HL-60 (cell line): ENCODE data around the gene GPR146.

Experiments used
- DNase-seq, 2 experiments: peaks; one replicate each; pipeline ENCODE4 v3.0.0-alpha.2; 2010 to 2020; ENCODE audit warnings: low read depth in 1 of 2, low spot score in 1 of 2
- H3K27ac ChIP-seq: fragments of 250-450 bp; sonication (Bioruptor Pico); replicated peaks from 2 replicates; pipeline ENCODE4 v1.5.1; 2020; ENCODE audit warnings: mild to moderate bottlenecking, moderate library complexity
- H3K27me3 ChIP-seq: fragments of 250-450 bp; sonication (Bioruptor Pico); 2 replicates; pipeline ENCODE4 v1.5.1; 2021; ENCODE audit warnings: mild to moderate bottlenecking, moderate library complexity; ENCODE audit not compliant: insufficient read depth, poor library complexity, severe bottlenecking
- H3K4me3 ChIP-seq: replicated peaks from 2 replicates; pipeline ENCODE4 v1.5.1; 2011; ENCODE audit warnings: mild to moderate bottlenecking, control low read depth, low read length; ENCODE audit not compliant: insufficient read depth
- GABPA ChIP-seq: IDR thresholded peaks from 2 replicates; pipeline ENCODE4 v1.6.1; 2012; ENCODE audit warnings: low read depth
- POLR2AphosphoS5 ChIP-seq: IDR thresholded peaks from 2 replicates; pipeline ENCODE4 v1.6.1; 2012; ENCODE audit warnings: low read depth
- SPI1 ChIP-seq: IDR thresholded peaks from 2 replicates; pipeline ENCODE4 v1.6.1; 2012; ENCODE audit warnings: low read depth, mild to moderate bottlenecking, borderline replicate concordance
- TF ChIP-seq, protein P1 (sequence below): IDR thresholded peaks from 2 replicates; pipeline ENCODE4 v1.6.1; 2012; ENCODE audit warnings: low read depth; ENCODE audit not compliant: insufficient replicate concordance
- TF ChIP-seq, protein P2 (sequence below): IDR thresholded peaks from one replicate; pipeline ENCODE4 v1.5.1; 2011; ENCODE audit warnings: low read length, control low read depth, inconsistent platforms; ENCODE audit not compliant: insufficient read depth

Gene GPR146

DNA sequence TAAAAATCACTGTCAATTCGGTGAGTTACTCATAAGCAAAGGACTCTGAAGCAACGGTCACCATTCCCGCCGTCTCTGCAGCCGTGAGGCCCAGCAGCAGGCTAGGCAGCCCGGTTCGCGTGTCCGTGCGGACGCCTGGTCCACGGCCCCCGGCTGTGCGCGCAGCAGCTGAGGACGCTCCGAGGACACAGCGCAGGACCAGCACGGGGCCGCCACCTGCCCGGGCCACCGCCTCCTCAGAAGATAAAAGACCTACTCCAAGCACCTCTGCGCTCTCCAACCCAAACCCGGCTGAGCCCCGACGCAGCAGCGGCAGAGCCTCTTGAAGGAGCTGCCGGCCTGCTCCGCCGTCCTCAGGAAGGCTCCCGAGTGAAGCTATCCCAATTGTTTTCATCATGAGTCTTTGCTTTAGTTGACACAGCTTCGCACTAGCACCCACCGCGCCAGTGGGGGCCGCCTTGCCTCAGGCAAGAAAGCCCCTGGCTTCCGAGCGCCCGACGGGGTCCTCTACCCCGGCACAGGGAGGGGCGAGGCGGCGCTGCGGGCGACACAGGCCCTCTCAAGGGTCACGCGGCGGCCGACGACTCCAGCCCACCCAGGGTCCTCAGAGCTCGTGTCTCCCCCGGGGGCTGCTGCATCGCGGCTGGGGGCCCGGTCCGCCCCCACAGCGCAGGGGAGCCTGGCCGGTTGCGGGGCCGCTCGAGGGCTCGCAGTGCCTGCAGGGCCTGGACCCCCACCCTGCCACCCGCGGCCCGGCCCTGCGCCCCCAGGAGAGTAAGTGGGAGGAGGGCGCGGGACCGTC is 16.9 kb upstream of the GPR146 start:
- Histone ChIP-seq H3K27me3 (no peaks in the 10 kb centered on the region), H3K27ac (peak overlapping the region; percentile 56), H3K4me3 (peak overlapping the region; percentile 62)
- DNase-seq = no peak
- TF ChIP-seq, protein P1, sequence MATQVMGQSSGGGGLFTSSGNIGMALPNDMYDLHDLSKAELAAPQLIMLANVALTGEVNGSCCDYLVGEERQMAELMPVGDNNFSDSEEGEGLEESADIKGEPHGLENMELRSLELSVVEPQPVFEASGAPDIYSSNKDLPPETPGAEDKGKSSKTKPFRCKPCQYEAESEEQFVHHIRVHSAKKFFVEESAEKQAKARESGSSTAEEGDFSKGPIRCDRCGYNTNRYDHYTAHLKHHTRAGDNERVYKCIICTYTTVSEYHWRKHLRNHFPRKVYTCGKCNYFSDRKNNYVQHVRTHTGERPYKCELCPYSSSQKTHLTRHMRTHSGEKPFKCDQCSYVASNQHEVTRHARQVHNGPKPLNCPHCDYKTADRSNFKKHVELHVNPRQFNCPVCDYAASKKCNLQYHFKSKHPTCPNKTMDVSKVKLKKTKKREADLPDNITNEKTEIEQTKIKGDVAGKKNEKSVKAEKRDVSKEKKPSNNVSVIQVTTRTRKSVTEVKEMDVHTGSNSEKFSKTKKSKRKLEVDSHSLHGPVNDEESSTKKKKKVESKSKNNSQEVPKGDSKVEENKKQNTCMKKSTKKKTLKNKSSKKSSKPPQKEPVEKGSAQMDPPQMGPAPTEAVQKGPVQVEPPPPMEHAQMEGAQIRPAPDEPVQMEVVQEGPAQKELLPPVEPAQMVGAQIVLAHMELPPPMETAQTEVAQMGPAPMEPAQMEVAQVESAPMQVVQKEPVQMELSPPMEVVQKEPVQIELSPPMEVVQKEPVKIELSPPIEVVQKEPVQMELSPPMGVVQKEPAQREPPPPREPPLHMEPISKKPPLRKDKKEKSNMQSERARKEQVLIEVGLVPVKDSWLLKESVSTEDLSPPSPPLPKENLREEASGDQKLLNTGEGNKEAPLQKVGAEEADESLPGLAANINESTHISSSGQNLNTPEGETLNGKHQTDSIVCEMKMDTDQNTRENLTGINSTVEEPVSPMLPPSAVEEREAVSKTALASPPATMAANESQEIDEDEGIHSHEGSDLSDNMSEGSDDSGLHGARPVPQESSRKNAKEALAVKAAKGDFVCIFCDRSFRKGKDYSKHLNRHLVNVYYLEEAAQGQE = no peak
- TF ChIP-seq POLR2AphosphoS5 (no peak), SPI1 (no peak), GABPA (no peak; the same call in 1 of the 2 replicates)
- TF ChIP-seq, protein P2, sequence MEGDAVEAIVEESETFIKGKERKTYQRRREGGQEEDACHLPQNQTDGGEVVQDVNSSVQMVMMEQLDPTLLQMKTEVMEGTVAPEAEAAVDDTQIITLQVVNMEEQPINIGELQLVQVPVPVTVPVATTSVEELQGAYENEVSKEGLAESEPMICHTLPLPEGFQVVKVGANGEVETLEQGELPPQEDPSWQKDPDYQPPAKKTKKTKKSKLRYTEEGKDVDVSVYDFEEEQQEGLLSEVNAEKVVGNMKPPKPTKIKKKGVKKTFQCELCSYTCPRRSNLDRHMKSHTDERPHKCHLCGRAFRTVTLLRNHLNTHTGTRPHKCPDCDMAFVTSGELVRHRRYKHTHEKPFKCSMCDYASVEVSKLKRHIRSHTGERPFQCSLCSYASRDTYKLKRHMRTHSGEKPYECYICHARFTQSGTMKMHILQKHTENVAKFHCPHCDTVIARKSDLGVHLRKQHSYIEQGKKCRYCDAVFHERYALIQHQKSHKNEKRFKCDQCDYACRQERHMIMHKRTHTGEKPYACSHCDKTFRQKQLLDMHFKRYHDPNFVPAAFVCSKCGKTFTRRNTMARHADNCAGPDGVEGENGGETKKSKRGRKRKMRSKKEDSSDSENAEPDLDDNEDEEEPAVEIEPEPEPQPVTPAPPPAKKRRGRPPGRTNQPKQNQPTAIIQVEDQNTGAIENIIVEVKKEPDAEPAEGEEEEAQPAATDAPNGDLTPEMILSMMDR = no peak

DNA sequence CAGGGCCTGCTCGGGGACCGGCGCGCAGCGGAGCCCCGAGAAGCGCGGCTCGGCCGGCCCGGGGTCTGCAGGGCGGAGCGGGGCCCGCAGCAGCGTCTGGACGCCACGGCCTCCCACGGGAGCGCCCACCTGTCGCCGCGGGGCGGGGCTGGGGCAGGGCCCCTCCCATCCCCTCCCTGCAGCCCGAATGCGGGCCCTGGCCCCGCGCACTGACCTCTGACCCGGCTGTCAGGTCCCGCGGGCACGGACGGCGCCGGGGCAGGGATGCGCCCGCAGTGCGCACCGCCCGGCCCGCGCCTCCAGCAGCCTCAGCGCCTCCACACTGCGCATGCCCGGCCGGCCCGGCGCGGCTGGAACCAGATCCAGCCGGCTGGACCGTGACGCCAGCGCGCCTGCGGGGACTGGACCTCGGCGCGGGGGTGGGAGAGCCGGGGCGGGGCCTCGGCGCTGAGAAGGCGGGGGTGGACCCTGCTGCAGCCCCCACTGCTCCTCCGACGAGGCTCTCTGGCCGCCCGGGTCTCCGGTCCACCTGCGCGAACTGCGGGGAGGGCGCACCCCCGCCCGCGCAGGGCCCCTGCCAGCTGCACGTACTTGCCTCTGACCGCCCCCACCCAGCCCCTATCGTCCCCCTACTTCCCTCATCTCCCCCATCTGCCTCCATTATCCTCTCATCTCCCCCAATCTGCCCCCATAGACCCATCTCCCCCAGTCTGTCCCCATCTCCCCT is 16.1 kb upstream of the GPR146 start:
- TF ChIP-seq GABPA (no peak), SPI1 (no peak), POLR2AphosphoS5 (peak; percentile 10; the same call in 1 of the 2 replicates)
- peak; percentile 77 to 84 for DNase-seq
- Histone ChIP-seq H3K4me3 (peak overlapping the region; percentile 62), H3K27ac (peak overlapping the region; percentile 85), H3K27me3 (no peaks in the 10 kb centered on the region)

DNA sequence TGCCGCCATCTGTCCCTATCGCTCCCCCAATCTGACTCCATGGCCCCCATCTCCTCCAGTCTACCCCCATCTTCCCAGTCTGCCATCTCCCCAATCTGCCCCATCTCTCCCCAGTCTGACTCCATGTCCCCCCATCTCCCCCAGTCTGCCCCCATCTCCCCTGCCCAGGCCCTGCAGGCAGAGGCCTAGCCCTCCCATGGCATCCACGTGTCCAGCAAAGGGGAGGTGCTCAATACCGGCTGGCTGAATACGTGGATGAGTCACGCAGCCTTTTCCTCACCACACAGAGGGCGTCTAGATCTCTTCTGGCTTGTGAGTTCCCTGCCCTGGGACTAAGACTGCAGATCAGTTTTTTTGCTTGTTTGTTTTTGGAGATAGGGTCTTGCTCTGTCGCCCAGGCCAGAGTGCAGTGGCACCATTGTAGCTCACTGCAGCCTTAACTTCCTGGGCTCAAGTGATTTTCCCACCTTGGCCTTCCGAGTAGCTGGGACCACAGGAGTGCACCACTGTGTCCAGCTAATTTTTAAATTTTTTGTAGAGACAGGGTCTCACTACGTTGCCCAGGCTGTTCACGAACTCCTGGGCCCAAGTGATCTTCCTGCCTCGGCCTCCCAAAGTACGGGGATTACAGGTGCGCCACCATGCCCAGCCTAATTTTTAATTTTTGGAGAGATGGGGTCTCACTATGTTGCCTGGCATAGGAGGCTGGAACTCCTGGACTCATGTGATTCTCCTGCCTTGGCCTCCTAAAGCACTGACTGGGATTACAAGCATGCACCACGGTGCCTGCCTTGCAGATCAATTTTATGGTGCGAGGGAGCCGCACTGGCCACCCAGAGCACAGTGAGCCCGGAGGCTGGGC is 15.3 kb upstream of the GPR146 start:
- TF ChIP-seq, protein P2 = no peak
- TF ChIP-seq GABPA (no peak), POLR2AphosphoS5 (peak; percentile 54), SPI1 (no peak)
- TF ChIP-seq, protein P1 = no peak
- peak; percentile 78 to 93 for DNase-seq
- Histone ChIP-seq H3K27me3 (no peaks in the 10 kb centered on the region), H3K4me3 (peak overlapping the region; percentile 62), H3K27ac (peak overlapping the region; percentile 85)
